H1 (cell line): Measurements from ENCODE around the gene LUC7L3. TPM values are rescaled to one million over a fixed set of nuclear protein-coding genes. Genes with fewer than 3 reads are reported as not detected.

Experiments
- CTCF ChIA-PET: fragments of 300-600 bp; sonication (Branson Sonifier 250); formaldehyde crosslinking; loops from one replicate; lab custom pipeline; 2021; ENCODE audit not compliant: partially characterized antibody; lab: Charles Lee
- POLR2A ChIA-PET: fragments of 300-600 bp; sonication (Branson Sonifier 250); formaldehyde crosslinking; loops from one replicate; lab custom pipeline; 2021; ENCODE audit warnings: inconsistent platforms; ENCODE audit not compliant: partially characterized antibody; lab: Charles Lee
- DNase-seq, 2 experiments: peaks; one replicate each; pipeline versions ENCODE4 v3.0.0 to v3.0.0-alpha.2; 2010 to 2022; ENCODE audit warnings: low spot score in 2 of 2, low read depth in 1 of 2, mixed read lengths in 1 of 2
- FAIRE-seq: peaks from 2 replicates; lab custom pipeline; 2011; peaks lifted over from hg19 to GRCh38; lab: Jason Lieb, UNC
- H2AFZ ChIP-seq: 2 replicates; pipeline ENCODE4 v1.8.1; 2012; ENCODE audit warnings: low read length, inconsistent platforms
- H2AK5ac ChIP-seq: 2 replicates; pipeline ENCODE4 v1.6.1; 2013; ENCODE audit warnings: low read depth, low read length
- H2BK120ac ChIP-seq: replicated peaks from 2 replicates; pipeline ENCODE3; 2013; ENCODE audit warnings: low read depth, low read length, inconsistent platforms
- H2BK12ac ChIP-seq: 2 replicates; pipeline ENCODE4 v1.6.1; 2013; ENCODE audit warnings: low read depth, low read length
- H2BK15ac ChIP-seq: 2 replicates; pipeline ENCODE4 v1.6.1; 2013; ENCODE audit warnings: low read length
- H2BK20ac ChIP-seq: 2 replicates; pipeline ENCODE4 v1.6.1; 2013; ENCODE audit warnings: low read length
- H2BK5ac ChIP-seq: 2 replicates; pipeline ENCODE4 v1.6.1; 2013; ENCODE audit warnings: low read depth, low read length
- H3K14ac ChIP-seq: 2 replicates; pipeline ENCODE4 v1.6.1; 2013; ENCODE audit warnings: inconsistent platforms; ENCODE audit not compliant: insufficient read length
- H3K18ac ChIP-seq: 2 replicates; pipeline ENCODE4 v1.6.1; 2013; ENCODE audit warnings: low read length; ENCODE audit errors: extremely low read depth
- H3K23ac ChIP-seq: 2 replicates; pipeline ENCODE4 v1.6.1; 2013; ENCODE audit warnings: inconsistent platforms; ENCODE audit not compliant: insufficient read length
- H3K23me2 ChIP-seq: 2 replicates; pipeline ENCODE4 v1.6.1; 2013; ENCODE audit warnings: low read depth, low read length
- H3K27ac ChIP-seq: 2 replicates; pipeline ENCODE4 v1.6.1; 2011; ENCODE audit warnings: low read depth, low read length, inconsistent platforms
- H3K27me3 ChIP-seq, 4 experiments: replicated peaks in 1 of 4; 1 replicate in 1 of 4; 2 replicates in 3 of 4; pipeline versions ENCODE4 v1.6.1 to v1.8.1; 2011 to 2013; ENCODE audit warnings: low read length in 3 of 4, mild to moderate bottlenecking in 3 of 4, inconsistent platforms in 2 of 4, mixed read lengths in 2 of 4, moderate library complexity in 1 of 4; ENCODE audit not compliant: control insufficient read depth in 3 of 4, insufficient read depth in 3 of 4; ENCODE audit errors: extremely low read depth in 1 of 4
- H3K36me3 ChIP-seq, 4 experiments: 2 replicates each; pipeline versions ENCODE4 v1.6.1 to v1.8.1; 2011 to 2013; ENCODE audit warnings: mild to moderate bottlenecking in 4 of 4, low read length in 3 of 4, moderate library complexity in 2 of 4, control low read depth in 1 of 4, inconsistent platforms in 1 of 4; ENCODE audit not compliant: insufficient read depth in 4 of 4, control insufficient read depth in 2 of 4
- H3K4ac ChIP-seq: replicated peaks from 2 replicates; pipeline ENCODE3; 2013; ENCODE audit warnings: low read length, low read depth, mixed read lengths, inconsistent platforms; ENCODE audit not compliant: insufficient read length
- H3K4me1 ChIP-seq, 4 experiments: replicated peaks in 1 of 4; 1 replicate in 1 of 4; 2 replicates in 3 of 4; pipeline versions ENCODE4 v1.6.1 to v1.8.1; 2011 to 2013; ENCODE audit warnings: low read length in 3 of 4, inconsistent platforms in 2 of 4, mixed read lengths in 1 of 4; ENCODE audit not compliant: insufficient read depth in 4 of 4, control insufficient read depth in 3 of 4
- H3K4me2 ChIP-seq, 2 experiments: 2 replicates each; pipeline versions ENCODE4 v1.6.1 to v1.8.1; 2011 to 2013; ENCODE audit warnings: low read depth in 2 of 2, low read length in 2 of 2, control low read depth in 1 of 2, inconsistent platforms in 1 of 2, mild to moderate bottlenecking in 1 of 2; ENCODE audit not compliant: insufficient read depth in 1 of 2
- H3K4me3 ChIP-seq, 4 experiments: fragments of 200-600, 300-600 bp in 1 of 4; sonication (generic), shearing (Covaris generic), sonication (Bioruptor Twin) in 1 of 4; 2 replicates each; pipeline versions ENCODE4 v1.5.1 to v1.8.1; 2011 to 2016; ENCODE audit warnings: low read length in 4 of 4, low read depth in 3 of 4, control low read depth in 2 of 4, inconsistent platforms in 2 of 4, mild to moderate bottlenecking in 2 of 4, mixed read lengths in 1 of 4, moderate library complexity in 1 of 4; ENCODE audit not compliant: insufficient read depth in 2 of 4; ENCODE audit errors: extremely low read depth in 1 of 4
- H3K56ac ChIP-seq: replicated peaks from 2 replicates; pipeline ENCODE3; 2013; ENCODE audit warnings: low read depth, mild to moderate bottlenecking, mixed read lengths, low read length, inconsistent platforms; ENCODE audit not compliant: insufficient read length
- H3K79me1 ChIP-seq: 2 replicates; pipeline ENCODE4 v1.6.1; 2013; ENCODE audit warnings: low read depth, low read length, control low read depth
- H3K79me2 ChIP-seq, 2 experiments: 2 replicates each; pipeline versions ENCODE4 v1.6.1 to v1.8.1; 2012 to 2013; ENCODE audit warnings: low read length in 2 of 2, mild to moderate bottlenecking in 2 of 2, inconsistent platforms in 1 of 2; ENCODE audit not compliant: insufficient read depth in 2 of 2, control insufficient read depth in 1 of 2
- H3K9ac ChIP-seq, 4 experiments: replicated peaks in 1 of 4; 1 replicate in 1 of 4; 2 replicates in 3 of 4; pipeline versions ENCODE4 v1.6.1 to v1.8.1; 2011 to 2013; ENCODE audit warnings: low read depth in 3 of 4, low read length in 3 of 4, control low read depth in 2 of 4, mild to moderate bottlenecking in 2 of 4, moderate library complexity in 2 of 4, inconsistent platforms in 1 of 4; ENCODE audit errors: extremely low read depth in 1 of 4
- H3K9me3 ChIP-seq, 2 experiments: 2 replicates each; pipeline versions ENCODE4 v1.6.1 to v1.8.1; 2012 to 2013; ENCODE audit warnings: mild to moderate bottlenecking in 2 of 2, moderate library complexity in 2 of 2, control low read depth in 1 of 2, inconsistent platforms in 1 of 2, low read depth in 1 of 2, low read length in 1 of 2, mixed read lengths in 1 of 2; ENCODE audit not compliant: insufficient read depth in 2 of 2
- H4K20me1 ChIP-seq, 2 experiments: replicated peaks in 1 of 2; 2 replicates each; pipeline versions ENCODE3 to v1.8.1; 2011 to 2013; ENCODE audit warnings: inconsistent platforms in 2 of 2, low read length in 2 of 2, mild to moderate bottlenecking in 1 of 2; ENCODE audit not compliant: insufficient read depth in 2 of 2, control insufficient read depth in 1 of 2
- H4K5ac ChIP-seq: 2 replicates; pipeline ENCODE4 v1.6.1; 2013; ENCODE audit warnings: low read length, low read depth, mixed read lengths, inconsistent platforms; ENCODE audit not compliant: insufficient read length
- H4K8ac ChIP-seq: 2 replicates; pipeline ENCODE4 v1.8.0; 2013; ENCODE audit warnings: mild to moderate bottlenecking, moderate library complexity, low read length, inconsistent platforms; ENCODE audit not compliant: insufficient read depth; ENCODE audit errors: extremely low read depth
- H4K91ac ChIP-seq: replicated peaks from 2 replicates; pipeline ENCODE3; 2013; ENCODE audit warnings: low read length, mixed read lengths, inconsistent platforms; ENCODE audit not compliant: insufficient read length
- ATF3 ChIP-seq: IDR thresholded peaks from 2 replicates; pipeline ENCODE4 v1.6.1; 2011; ENCODE audit warnings: low read depth, mild to moderate bottlenecking, low read length; ENCODE audit not compliant: insufficient read depth
- BRCA1 ChIP-seq: IDR thresholded peaks from 2 replicates; pipeline ENCODE4 v1.6.1; 2012; ENCODE audit warnings: low read depth, low read length, improper control_type of control experiment
- CBX5 ChIP-seq: fragments of 300-800, 300-1000 bp; sonication (generic); IDR thresholded peaks from 2 replicates; pipeline ENCODE4 v1.7.1; 2016; ENCODE audit warnings: antibody characterized with exemption, low read length, low read depth
- CTCF ChIP-seq, 3 experiments: IDR thresholded peaks; 1 replicate in 2 of 3; 2 replicates in 1 of 3; pipeline versions ENCODE4 v1.5.1 to v1.6.1; 2011; ENCODE audit warnings: low read length in 3 of 3, mild to moderate bottlenecking in 3 of 3, inconsistent platforms in 2 of 3, low read depth in 1 of 3, moderate library complexity in 1 of 3; ENCODE audit not compliant: insufficient read depth in 1 of 3; ENCODE audit errors: control extremely low read depth in 1 of 3
- FOSL1 ChIP-seq: IDR thresholded peaks from 2 replicates; pipeline ENCODE4 v1.6.1; 2011; ENCODE audit warnings: mild to moderate bottlenecking, low read depth, low read length, moderate library complexity; ENCODE audit not compliant: insufficient read depth
- KDM4A ChIP-seq: IDR thresholded peaks from one replicate; pipeline ENCODE4 v1.7.1; 2012; ENCODE audit warnings: low read depth, mild to moderate bottlenecking, moderate library complexity, low read length, inconsistent platforms; ENCODE audit not compliant: severe bottlenecking
- SIRT6 ChIP-seq: IDR thresholded peaks from one replicate; pipeline ENCODE4 v1.7.1; 2012; ENCODE audit warnings: low read length, inconsistent platforms
- SRF ChIP-seq: IDR thresholded peaks from 2 replicates; pipeline ENCODE4 v1.6.1; 2011; ENCODE audit warnings: mild to moderate bottlenecking, low read depth, low read length, moderate library complexity
- SUZ12 ChIP-seq: fragments of 200-600 bp; sonication (generic); IDR thresholded peaks from 2 replicates; pipeline ENCODE4 v1.6.1; 2012; ENCODE audit warnings: mild to moderate bottlenecking, inconsistent platforms, low read length, moderate library complexity, mixed read lengths
- TAF7 ChIP-seq: optimal IDR thresholded peaks from 2 replicates; pipeline ENCODE3; 2011; ENCODE audit warnings: low read depth, mild to moderate bottlenecking, inconsistent platforms, low read length, moderate library complexity, borderline replicate concordance
- TBP ChIP-seq: IDR thresholded peaks from 2 replicates; pipeline ENCODE4 v1.6.1; 2011; ENCODE audit warnings: low read depth, low read length, improper control_type of control experiment
- WGBS, 2 experiments: shearing (Covaris generic) in 1 of 2; methylation state at CpG; one replicate each; pipeline versions ENCODE4 v1.1.6 to v1.1.7; 2013 to 2015; ENCODE audit warnings: low lambda C conversion rate in 2 of 2, mixed read lengths in 2 of 2, inconsistent platforms in 1 of 2, low coverage in 1 of 2, missing lambda C conversion rate in 1 of 2; ENCODE audit not compliant: insufficient replicate concordance in 2 of 2, insufficient coverage in 1 of 2, insufficient read length in 1 of 2; ENCODE audit errors: extremely low coverage in 1 of 2, missing lambda C conversion rate in 1 of 2; 5-methylcytosine and 5-hydroxymethylcytosine counted together
- polyA plus RNA-seq, 7 experiments: library from polyadenylated mRNA; depleted of rRNA in 3 of 7; stranded (reverse) in 5 of 7; unstranded in 2 of 7; fragments of >200 nt in 5 of 7; fragments of 200-250 nt in 2 of 7; gene quantifications; 1 replicate in 5 of 7; 2 replicates in 1 of 7; 4 replicates in 1 of 7; pipeline versions ENCODE4 v1.2.1 to v1.2.3, GENCODE V29; 2011 to 2013; ENCODE audit warnings: missing spikeins in 2 of 7, mixed read lengths in 2 of 7
- total RNA-seq: library from RNA; stranded (reverse); fragmentation: NEBNext Ultra II Directional; extraction: Animal tissue kit (Norgen Biotek cat#: 25700); gene quantifications from 2 replicates; pipeline ENCODE4 v1.2.1, GENCODE V29; 2021

LUC7L3 gene
- total and polyA plus RNA-seq, 2 of the 8 experiments (the other 6 are each of a cell fraction or from before 2014, with no cell fraction given), result 102 to 126 TPM

DNA sequence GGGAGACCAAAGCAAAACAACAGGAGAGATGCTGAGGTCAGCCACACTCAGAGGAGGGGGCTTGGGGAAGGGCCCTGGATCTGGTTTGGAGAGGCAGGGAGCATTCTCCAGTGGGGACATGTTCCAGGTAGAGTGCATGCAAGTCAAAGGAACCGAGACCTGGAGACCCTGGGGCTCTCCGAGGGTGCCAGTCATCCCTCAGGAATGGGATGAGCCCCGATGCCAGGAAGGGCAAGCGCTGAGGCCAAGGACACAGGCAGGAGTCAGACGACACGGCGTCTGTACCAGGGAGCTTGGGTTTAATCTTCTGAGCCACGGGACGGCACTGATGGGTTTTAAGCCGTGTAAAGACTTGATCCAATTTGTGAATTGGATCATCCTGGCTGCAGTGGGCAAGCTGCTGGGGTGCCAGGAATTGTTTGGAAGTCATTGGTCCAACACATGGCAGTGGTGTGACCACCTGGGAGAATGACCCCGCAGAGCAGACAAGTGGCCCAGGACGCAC lies 80.8 kb downstream of the LUC7L3 start:
- DNase-seq (no peak), FAIRE-seq (no peak)
- Histone ChIP-seq H2AFZ (no peak overlapping the region), H4K91ac (no peak overlapping the region), H3K9ac (no peak overlapping the region), H3K27me3 (no peaks in the 10 kb centered on the region), H3K23ac (no peak overlapping the region), H4K5ac (no peak overlapping the region), H2BK20ac (no peak overlapping the region), H3K14ac (no peak overlapping the region), H2BK15ac (no peak overlapping the region), H3K27ac (no peak overlapping the region), H3K23me2 (no peaks in the 10 kb centered on the region), H3K4ac (no peak overlapping the region), H3K4me1 (peaks cover 0 to 5% (median 1%) of the 10 kb centered on the region in 4 experiments; a peak in 4 of 7 replicates), H4K8ac (no peak overlapping the region; the same call in 1 of the 2 replicates), H3K79me1 (no peaks in the 10 kb centered on the region), H3K79me2 (no peaks in the 10 kb centered on the region), H2BK5ac (no peak overlapping the region), H3K4me3 (no peak overlapping the region), H3K4me2 (no peak overlapping the region), H3K56ac (no peak overlapping the region), H3K36me3 (no peaks in the 10 kb centered on the region), H3K9me3 (no peaks in the 10 kb centered on the region), H2BK12ac (no peak overlapping the region), H3K18ac (no peak overlapping the region), H2AK5ac (no peak overlapping the region), H2BK120ac (no peak overlapping the region), H4K20me1 (no peaks in the 10 kb centered on the region)
- ChIA-PET CTCF (interaction anchor here (0.6 to 11.5 kb wide), 10 partner anchors 9 to 217 kb away, joined by 3 to 130 read pairs (median 6); no protein-coding TSS in a partner anchor), POLR2A (interaction anchor here (1.2 kb wide), 1 partner anchor 67 kb away, joined by 3 read pairs; no protein-coding TSS in a partner anchor)
- 89% methylated on average over 12 of the region's 12 CpGs; no CpG with 5 or more reads in 1 of the 2 experiments for WGBS, 2 experiments
- no peak for TF ChIP-seq SUZ12
- TF ChIP-seq SIRT6, result no peak
- TF ChIP-seq FOSL1, result no peak
- TF ChIP-seq TAF7, result no peak
- no peak for TF ChIP-seq CTCF (IDR thresholded peaks at IDR 0.05; ENCODE audit: control extremely low read depth in 1 of 3, insufficient read depth in 1 of 3, low read depth in 1 of 3, low read length in 3 of 3)
- no peak for TF ChIP-seq ATF3
- no peak for TF ChIP-seq SRF
- no peak for TF ChIP-seq KDM4A
- no peak for TF ChIP-seq TBP
- no peak for TF ChIP-seq CBX5
- no peak for TF ChIP-seq BRCA1
